Fibroblast of lung (primary cell): ENCODE measurements around the gene SYTL1.

Source experiments
- CTCF ChIP-seq, 2 donors: IDR thresholded peaks in 1 of 2; conservative IDR thresholded peaks in 1 of 2; 1 replicate in 1 of 2; 2 replicates in 1 of 2; pipeline ENCODE4 v1.5.1; 2011 to 2012; ENCODE audit warnings: low read length in 2 of 2, control low read depth in 1 of 2, inconsistent platforms in 1 of 2, low read depth in 1 of 2, mild to moderate bottlenecking in 1 of 2
- EZH2 ChIP-seq: IDR thresholded peaks from 2 replicates; pipeline ENCODE4 v1.5.1; 2012; ENCODE audit warnings: low read length, control low read depth, mild to moderate bottlenecking; ENCODE audit errors: missing control alignments

- TF ChIP-seq CTCF (conservative IDR thresholded peaks at IDR 0.05 in 1 of 2, IDR thresholded peaks at IDR 0.05 in 1 of 2; ENCODE audit: low read depth in 1 of 2, low read length in 2 of 2), result no peak
- no peak for TF ChIP-seq EZH2
Measured at GRCh38 chr1:27338751-27339150, 3.1 kb upstream of the SYTL1 start.
